Measurements from ENCODE around the gene SMYD3. TPM values are rescaled to one million over a fixed set of nuclear protein-coding genes. Genes with fewer than 3 reads are reported as not detected.
"Not testable (repeated sequence)": the region's sequence is repeated elsewhere in the genome, so short reads cannot be mapped to it uniquely, and the experiment has no call there.

Gene SMYD3
- total RNA-seq, 1 donor from 2014 or later: 20.8 TPM

- H3K27me3 Mint-ChIP-seq: peaks cover 3% of the 10 kb centered on the region
- no peaks in the 10 kb centered on the region for H3K9me3 Mint-ChIP-seq
- H3K36me3 Mint-ChIP-seq (ENCODE audit: low read depth): no peaks in the 10 kb centered on the region
- no peak overlapping the region for H3K4me3 Mint-ChIP-seq
- H3K4me1 Mint-ChIP-seq: peaks cover 6% of the 10 kb centered on the region
- ChIA-PET CTCF (no interaction called here), POLR2A (no interaction called here)
- DNase-seq: no peak
- intact Hi-C loops (cut with micrococcal nuclease): no loop called here
- no peak for TF ChIP-seq CTCF (IDR thresholded peaks at IDR 0.05)
- H3K27ac Mint-ChIP-seq: no peak overlapping the region
- ATAC-seq (ENCODE audit: low read depth): no peak
These were observed 789.0 kb downstream of the SMYD3 start for GRCh38 chr1:245718123-245718522.

- POLR2A ChIA-PET: no interaction called here
- H3K27ac Mint-ChIP-seq: no peak overlapping the region
- H3K4me1 Mint-ChIP-seq: peaks cover 6% of the 10 kb centered on the region
- no peak overlapping the region for H3K4me3 Mint-ChIP-seq
- H3K36me3 Mint-ChIP-seq (ENCODE audit: low read depth): no peaks in the 10 kb centered on the region
- no peaks in the 10 kb centered on the region for H3K9me3 Mint-ChIP-seq
- CTCF ChIA-PET: no interaction called here
- ATAC-seq (ENCODE audit: low read depth): no peak
- DNase-seq: no peak
- peaks cover 3% of the 10 kb centered on the region for H3K27me3 Mint-ChIP-seq
- no peak for TF ChIP-seq CTCF (IDR thresholded peaks at IDR 0.05)
- intact Hi-C loops (cut with micrococcal nuclease): no loop called here
These were observed 789.5 kb downstream of the SMYD3 start for GRCh38 chr1:245717611-245718010.

GRCh38 chr1:245716561-245716960 lies 790.5 kb downstream of the SMYD3 start:
- H3K27me3 Mint-ChIP-seq: peaks cover 3% of the 10 kb centered on the region
- ATAC-seq (ENCODE audit: low read depth) (no peak), DNase-seq (no peak)
- H3K27ac Mint-ChIP-seq: no peak overlapping the region
- no peak for TF ChIP-seq CTCF (IDR thresholded peaks at IDR 0.05)
- intact Hi-C loops (cut with micrococcal nuclease): no loop called here
- ChIA-PET POLR2A (no interaction called here), CTCF (no interaction called here)
- no peak overlapping the region for H3K4me3 Mint-ChIP-seq
- H3K4me1 Mint-ChIP-seq: peaks cover 6% of the 10 kb centered on the region
- no peaks in the 10 kb centered on the region for H3K9me3 Mint-ChIP-seq
- no peaks in the 10 kb centered on the region for H3K36me3 Mint-ChIP-seq (ENCODE audit: low read depth)

GRCh38 chr1:245715970-245716369 lies 791.1 kb downstream of the SMYD3 start:
- ATAC-seq (ENCODE audit: low read depth): no peak
- intact Hi-C loops (cut with micrococcal nuclease): no loop called here
- Mint-ChIP-seq H3K36me3 (ENCODE audit: low read depth) (no peaks in the 10 kb centered on the region), H3K27me3 (peaks cover 3% of the 10 kb centered on the region), H3K4me3 (no peak overlapping the region), H3K27ac (no peak overlapping the region), H3K4me1 (peaks cover 6% of the 10 kb centered on the region), H3K9me3 (no peaks in the 10 kb centered on the region)
- ChIA-PET POLR2A (no interaction called here), CTCF (no interaction called here)
- TF ChIP-seq CTCF (IDR thresholded peaks at IDR 0.05): no peak
- no peak for DNase-seq

GRCh38 chr1:245715291-245715701 lies 791.8 kb downstream of the SMYD3 start:
- H3K27me3 Mint-ChIP-seq: peaks cover 3% of the 10 kb centered on the region
- DNase-seq (no peak), ATAC-seq (ENCODE audit: low read depth) (no peak)
- peaks cover 6% of the 10 kb centered on the region for H3K4me1 Mint-ChIP-seq
- no peak for TF ChIP-seq CTCF (IDR thresholded peaks at IDR 0.05)
- no peak overlapping the region for H3K27ac Mint-ChIP-seq
- POLR2A ChIA-PET: no interaction called here
- H3K9me3 Mint-ChIP-seq: no peaks in the 10 kb centered on the region
- H3K36me3 Mint-ChIP-seq (ENCODE audit: low read depth): no peaks in the 10 kb centered on the region
- CTCF ChIA-PET: no interaction called here
- no peak overlapping the region for H3K4me3 Mint-ChIP-seq
- intact Hi-C loops (cut with micrococcal nuclease): no loop called here

GRCh38 chr1:245714027-245714426 lies 793.1 kb downstream of the SMYD3 start:
- H3K9me3 Mint-ChIP-seq; ATAC-seq (ENCODE audit: low read depth); H3K27me3 Mint-ChIP-seq; CTCF ChIA-PET; intact Hi-C loops (cut with micrococcal nuclease); DNase-seq; POLR2A ChIA-PET; H3K27ac Mint-ChIP-seq; H3K36me3 Mint-ChIP-seq (ENCODE audit: low read depth); H3K4me3 Mint-ChIP-seq; H3K4me1 Mint-ChIP-seq: not testable (repeated sequence)
